ENCODE measurements around the gene TCFL5.

DNA sequence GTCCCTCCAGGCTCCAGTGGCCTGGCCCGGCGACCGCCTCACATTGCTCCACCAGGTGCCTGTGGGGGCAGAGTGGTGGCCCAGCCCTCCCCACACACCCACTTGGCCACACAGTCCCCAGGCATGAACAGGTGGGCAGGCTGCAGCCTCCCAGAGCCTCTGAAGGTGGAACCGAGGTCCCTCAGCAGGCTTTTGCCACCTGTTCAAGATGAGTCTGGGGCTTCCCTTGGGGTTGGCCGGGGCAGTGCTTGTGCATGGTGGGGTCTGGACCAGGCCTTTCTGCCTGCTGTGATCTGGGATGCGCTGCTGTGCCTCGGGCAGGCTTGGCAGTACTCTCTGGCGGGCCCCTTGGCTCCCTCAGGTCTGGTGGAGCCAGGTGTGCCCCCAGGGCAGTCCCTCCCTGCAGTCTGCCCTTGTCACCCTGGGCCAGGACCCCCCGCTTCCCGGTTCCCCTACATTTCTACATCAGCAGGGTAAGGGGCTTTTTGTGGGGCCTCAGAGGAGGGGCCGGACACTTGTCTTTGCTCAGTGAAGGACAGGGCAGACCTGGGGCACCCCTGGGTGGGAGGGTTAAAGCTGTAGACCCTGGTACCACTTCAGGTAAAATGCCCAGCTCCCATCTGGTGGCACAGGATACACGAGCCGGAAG is 47.4 kb downstream of the TCFL5 start:
- TF ChIP-seq PRDM15 (CRISPR knock-in tag; IDR thresholded peaks at IDR 0.05): no peak
- TF ChIP-seq ZNF121 (CRISPR knock-in tag; IDR thresholded peaks at IDR 0.05): no peak
- no peak for TF ChIP-seq CTCF (IDR thresholded peaks at IDR 0.05)
- TF ChIP-seq USF1 (CRISPR knock-in tag; IDR thresholded peaks at IDR 0.05): no peak
- no peak for TF ChIP-seq ZBTB21 (CRISPR knock-in tag; IDR thresholded peaks at IDR 0.05; ENCODE audit: borderline replicate concordance)
- no peak for TF ChIP-seq SP1 (CRISPR knock-in tag; conservative IDR thresholded peaks at IDR 0.05)
- no peak for TF ChIP-seq ZNF512 (CRISPR knock-in tag; IDR thresholded peaks at IDR 0.05; ENCODE audit: borderline replicate concordance)
- TF ChIP-seq ZNF396 (CRISPR knock-in tag; IDR thresholded peaks at IDR 0.05; ENCODE audit: borderline replicate concordance): no peak
- no peak for TF ChIP-seq MAX (CRISPR knock-in tag; IDR thresholded peaks at IDR 0.05)
- no peak for TF ChIP-seq ETV6 (CRISPR knock-in tag; IDR thresholded peaks at IDR 0.05)
- TF ChIP-seq MLX (CRISPR knock-in tag; IDR thresholded peaks at IDR 0.05): no peak
- TF ChIP-seq, protein P1, sequence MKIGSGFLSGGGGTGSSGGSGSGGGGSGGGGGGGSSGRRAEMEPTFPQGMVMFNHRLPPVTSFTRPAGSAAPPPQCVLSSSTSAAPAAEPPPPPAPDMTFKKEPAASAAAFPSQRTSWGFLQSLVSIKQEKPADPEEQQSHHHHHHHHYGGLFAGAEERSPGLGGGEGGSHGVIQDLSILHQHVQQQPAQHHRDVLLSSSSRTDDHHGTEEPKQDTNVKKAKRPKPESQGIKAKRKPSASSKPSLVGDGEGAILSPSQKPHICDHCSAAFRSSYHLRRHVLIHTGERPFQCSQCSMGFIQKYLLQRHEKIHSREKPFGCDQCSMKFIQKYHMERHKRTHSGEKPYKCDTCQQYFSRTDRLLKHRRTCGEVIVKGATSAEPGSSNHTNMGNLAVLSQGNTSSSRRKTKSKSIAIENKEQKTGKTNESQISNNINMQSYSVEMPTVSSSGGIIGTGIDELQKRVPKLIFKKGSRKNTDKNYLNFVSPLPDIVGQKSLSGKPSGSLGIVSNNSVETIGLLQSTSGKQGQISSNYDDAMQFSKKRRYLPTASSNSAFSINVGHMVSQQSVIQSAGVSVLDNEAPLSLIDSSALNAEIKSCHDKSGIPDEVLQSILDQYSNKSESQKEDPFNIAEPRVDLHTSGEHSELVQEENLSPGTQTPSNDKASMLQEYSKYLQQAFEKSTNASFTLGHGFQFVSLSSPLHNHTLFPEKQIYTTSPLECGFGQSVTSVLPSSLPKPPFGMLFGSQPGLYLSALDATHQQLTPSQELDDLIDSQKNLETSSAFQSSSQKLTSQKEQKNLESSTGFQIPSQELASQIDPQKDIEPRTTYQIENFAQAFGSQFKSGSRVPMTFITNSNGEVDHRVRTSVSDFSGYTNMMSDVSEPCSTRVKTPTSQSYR (CRISPR knock-in tag; IDR thresholded peaks at IDR 0.05): no peak

Data from WTC11 (cell line).